ENCODE data around the gene SAPCD1. TPM values are rescaled to one million over a fixed set of nuclear protein-coding genes. Genes with fewer than 3 reads are reported as not detected.
A peak's percentile ranks its signal among the peaks of the same experiment; 100 is the strongest.

Gene SAPCD1
- total RNA-seq, 3 donors from 2014 or later (not counting 1 experiment from before 2014, with no cell fraction given): 5.4 to 14.5 (median 6.9) TPM

- Mint-ChIP-seq H3K27ac (peak within 1 kb of the TSS; percentile 91 to 99), H3K4me1 (peaks cover 60 to 71% of the 10 kb centered on the region in 2 donors), H3K4me3 (peak within 1 kb of the TSS; percentile 97), H3K36me3 (no peaks in the 10 kb centered on the region), H3K27me3 (ENCODE audit: low read depth in 2 of 2) (no peaks in the 10 kb centered on the region), H3K9me3 (no peaks in the 10 kb centered on the region)
- peak within 1 kb of the TSS; percentile 66 for H3K4me3 ChIP-seq (ENCODE audit: low read length)
- no peaks in the 10 kb centered on the region for H3K36me3 ChIP-seq (ENCODE audit: control insufficient read depth, insufficient read depth, low read length)
- no peaks in the 10 kb centered on the region for H3K27me3 ChIP-seq (ENCODE audit: control insufficient read depth, insufficient read depth, low read length)
- intact Hi-C loops (cut with micrococcal nuclease): loop anchor here (2.0 to 10.0 kb wide), 6 partner anchors 58 to 195 kb away; partner anchors contain the start of genes ATP6V1G2, BAG6, DDX39B and GPANK1
- H3K27ac ChIP-seq (ENCODE audit: low read length): peak within 1 kb of the TSS; percentile 83
- DNase-seq (peak; percentile 95 to 97), ATAC-seq (peak; percentile 74 to 95 (median 89))
- WGBS (ENCODE audit: insufficient coverage): 0% methylated on average over 58 of the region's 58 CpGs
- no peaks in the 10 kb centered on the region for H3K9me3 ChIP-seq (ENCODE audit: control insufficient read depth, insufficient read depth, low read length)
- peaks cover 44% of the 10 kb centered on the region for H3K4me1 ChIP-seq (ENCODE audit: control insufficient read depth, insufficient read depth, low read length)
- no peak for TF ChIP-seq CTCF (IDR thresholded peaks at IDR 0.05)
These were observed 22.6 kb upstream of the SAPCD1 start, which contains the start of gene MSH5 for GRCh38 chr6:31739639-31740396. MSH5 (plus strand) TSS chr6:31740005; CDS start chr6:31740467, 462 bp downstream.

- no peaks in the 10 kb centered on the region for H3K9me3 Mint-ChIP-seq
- no peaks in the 10 kb centered on the region for H3K27me3 Mint-ChIP-seq (ENCODE audit: low read depth in 2 of 2)
- H3K4me3 Mint-ChIP-seq: peak overlapping the region; percentile 97
- H3K36me3 ChIP-seq (ENCODE audit: control insufficient read depth, insufficient read depth, low read length): no peaks in the 10 kb centered on the region
- H3K27ac Mint-ChIP-seq: peak overlapping the region; percentile 91 to 99
- ATAC-seq (peak in 1 of 3 donors; percentile 5), DNase-seq (no peak)
- peaks cover 52 to 63% of the 10 kb centered on the region in 2 donors for H3K4me1 Mint-ChIP-seq
- peak overlapping the region; percentile 49 for H3K27ac ChIP-seq (ENCODE audit: low read length)
- TF ChIP-seq CTCF (IDR thresholded peaks at IDR 0.05): no peak
- no peaks in the 10 kb centered on the region for H3K9me3 ChIP-seq (ENCODE audit: control insufficient read depth, insufficient read depth, low read length)
- peaks cover 44% of the 10 kb centered on the region for H3K4me1 ChIP-seq (ENCODE audit: control insufficient read depth, insufficient read depth, low read length)
- no peaks in the 10 kb centered on the region for H3K27me3 ChIP-seq (ENCODE audit: control insufficient read depth, insufficient read depth, low read length)
- peak overlapping the region; percentile 66 for H3K4me3 ChIP-seq (ENCODE audit: low read length)
- intact Hi-C loops (cut with micrococcal nuclease): no loop called here
- WGBS (ENCODE audit: insufficient coverage): 12% methylated on average over 29 of the region's 29 CpGs
- no peaks in the 10 kb centered on the region for H3K36me3 Mint-ChIP-seq
These were observed 21.8 kb upstream of the SAPCD1 start for GRCh38 chr6:31740397-31741223.

- Mint-ChIP-seq H3K36me3 (no peaks in the 10 kb centered on the region), H3K27me3 (ENCODE audit: low read depth in 2 of 2) (no peaks in the 10 kb centered on the region), H3K9me3 (no peaks in the 10 kb centered on the region), H3K4me3 (peak overlapping the region; percentile 32), H3K4me1 (peaks cover 42 to 51% of the 10 kb centered on the region in 2 donors), H3K27ac (no peak overlapping the region)
- DNase-seq (no peak), ATAC-seq (no peak)
- intact Hi-C loops (cut with micrococcal nuclease): no loop called here
- Histone ChIP-seq H3K4me1 (ENCODE audit: control insufficient read depth, insufficient read depth, low read length) (peaks cover 37% of the 10 kb centered on the region), H3K36me3 (ENCODE audit: control insufficient read depth, insufficient read depth, low read length) (no peaks in the 10 kb centered on the region), H3K27me3 (ENCODE audit: control insufficient read depth, insufficient read depth, low read length) (no peaks in the 10 kb centered on the region), H3K4me3 (ENCODE audit: low read length) (no peak overlapping the region), H3K27ac (ENCODE audit: low read length) (no peak overlapping the region), H3K9me3 (ENCODE audit: control insufficient read depth, insufficient read depth, low read length) (no peaks in the 10 kb centered on the region)
- no peak for TF ChIP-seq CTCF (IDR thresholded peaks at IDR 0.05)
- WGBS (ENCODE audit: insufficient coverage): 96% methylated on average over 2 of the region's 2 CpGs
These were observed 20.6 kb upstream of the SAPCD1 start for GRCh38 chr6:31741815-31742214.
